Superior temporal gyrus (tissue), 1 donor: ENCODE measurements around the gene AAK1.
A peak's percentile ranks its signal among the peaks of the same experiment; 100 is the strongest.

Experiments used
- DNase-seq: peaks from one replicate; pipeline ENCODE4 v3.0.0-alpha.2; 2016; ENCODE audit errors: extremely low spot score

Gene AAK1

DNA sequence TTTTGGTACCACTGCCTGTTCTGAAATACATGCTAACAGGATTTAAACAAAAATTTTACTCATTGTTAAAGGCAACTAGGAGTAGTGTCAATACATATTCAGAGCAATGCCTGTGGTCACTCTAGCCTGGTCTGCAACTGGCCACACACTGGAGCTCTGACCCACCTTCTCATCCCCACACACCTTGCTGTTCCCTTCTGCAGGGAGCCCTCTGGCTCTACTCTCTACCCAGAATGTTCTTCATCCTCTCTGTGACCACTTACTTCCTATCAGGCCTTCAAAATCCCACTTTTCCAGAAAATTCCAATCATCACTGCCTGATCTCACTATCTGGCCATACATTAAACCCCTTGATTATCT lies 104.0 kb downstream of the AAK1 start:
- no peak for DNase-seq

DNA sequence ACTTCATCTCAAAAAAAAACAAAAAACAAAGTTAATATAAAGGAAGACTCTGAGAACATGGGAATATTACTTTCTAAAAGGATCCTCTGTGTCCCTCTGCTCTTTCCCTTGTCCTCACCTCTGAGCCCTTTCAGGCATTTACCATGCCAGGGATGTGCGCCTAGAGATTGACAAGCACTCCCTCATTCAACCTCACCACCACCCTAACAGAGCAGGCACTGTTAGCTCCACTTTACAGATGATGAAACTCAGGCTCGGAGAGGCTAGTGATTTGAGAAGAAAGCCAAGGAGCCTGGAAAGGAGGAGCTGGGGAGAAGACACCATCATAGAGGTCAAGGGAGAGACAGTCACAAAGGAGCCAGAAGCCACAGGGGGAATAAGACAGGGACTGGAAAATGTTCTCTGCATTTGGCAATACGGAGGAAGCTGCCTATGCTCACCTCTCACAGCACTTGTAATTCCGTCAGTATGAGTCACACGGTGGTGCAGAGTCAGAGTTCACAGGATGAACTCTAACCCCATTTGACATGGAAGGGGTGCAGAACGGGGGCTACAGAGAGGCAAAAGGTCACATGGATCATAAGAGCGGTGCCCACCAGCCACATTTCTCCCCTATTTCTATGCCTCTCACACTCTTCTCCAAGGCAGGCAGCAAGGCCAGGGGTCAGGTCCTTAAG lies 104.5 kb downstream of the AAK1 start:
- DNase-seq: no peak

DNA sequence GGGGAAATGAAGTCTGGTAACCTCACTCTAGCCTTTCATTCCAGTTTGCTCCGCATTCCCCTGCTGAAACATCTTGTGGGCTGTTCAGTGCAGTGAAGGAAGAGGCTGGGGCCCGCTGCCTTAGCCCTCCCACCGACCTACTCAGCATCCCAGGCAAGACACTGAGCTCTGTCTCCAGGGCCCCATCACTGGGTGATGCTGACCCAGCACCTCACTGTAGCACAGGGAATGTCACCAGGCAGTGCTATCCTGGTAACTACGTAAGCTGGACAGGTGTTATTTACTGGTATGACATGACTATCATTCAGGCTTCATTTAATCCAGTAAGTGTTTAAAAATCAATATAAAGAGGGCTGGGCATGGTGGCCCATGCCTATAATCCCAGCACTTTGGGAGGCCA lies 105.3 kb downstream of the AAK1 start:
- DNase-seq: no peak

DNA sequence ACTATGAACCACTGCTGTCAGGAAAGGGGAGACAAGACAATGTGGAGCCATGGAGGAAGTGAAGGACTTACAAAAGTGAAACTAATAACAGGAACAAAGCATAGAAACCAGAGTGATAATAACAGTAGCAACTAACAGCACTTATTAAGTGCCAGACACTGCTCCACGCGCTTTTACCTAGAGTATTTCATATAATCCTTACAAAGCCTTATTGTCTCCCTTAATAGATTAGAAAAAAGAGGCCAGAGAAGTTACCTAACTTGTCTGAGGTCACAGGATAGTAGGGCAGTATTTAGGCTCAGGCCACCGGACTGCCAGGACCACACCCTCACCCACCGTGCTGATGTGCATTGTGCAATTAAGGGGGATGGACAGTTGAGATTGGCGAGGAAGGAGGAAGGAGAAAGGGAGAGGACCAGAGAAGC lies 107.7 kb downstream of the AAK1 start:
- DNase-seq: no peak

DNA sequence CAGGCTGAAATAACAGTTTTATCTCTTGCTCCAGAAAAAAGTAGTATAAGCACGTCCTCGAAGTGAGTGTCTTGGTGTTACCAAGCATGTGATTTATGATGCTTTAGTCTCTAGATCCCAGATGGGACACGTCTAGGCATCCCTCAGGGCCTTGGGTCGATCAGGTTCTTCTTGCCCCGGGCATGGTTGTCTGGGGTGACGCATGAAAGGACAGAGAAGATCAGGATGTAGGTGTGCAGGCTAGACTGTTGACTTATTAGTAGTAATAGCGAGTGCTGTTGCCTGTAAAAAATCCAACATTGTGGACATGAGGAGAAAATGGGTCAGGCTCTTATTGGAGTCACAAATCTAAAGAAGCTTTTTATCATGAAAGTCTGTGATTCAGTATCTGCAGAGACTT lies 112.4 kb downstream of the AAK1 start:
- no peak for DNase-seq

DNA sequence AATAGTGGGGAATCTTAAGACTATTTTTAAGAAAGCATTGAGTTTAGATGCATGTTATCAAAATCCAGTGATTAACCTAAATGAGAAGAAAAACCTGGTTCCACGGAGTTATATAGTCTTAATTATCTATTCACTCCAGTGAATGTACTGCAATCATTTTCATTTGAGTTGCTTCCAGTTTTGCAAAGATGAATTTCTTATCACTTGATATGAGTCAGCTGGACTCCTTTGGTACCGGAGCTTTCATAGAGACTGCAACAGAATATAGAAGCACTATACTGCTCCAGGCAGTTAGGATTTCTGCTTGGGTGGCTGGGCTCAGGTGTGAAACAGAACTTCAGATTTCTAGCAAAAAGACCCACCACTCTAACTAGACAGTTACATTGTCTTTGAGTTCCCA lies 114.1 kb downstream of the AAK1 start:
- DNase-seq: no peak

DNA sequence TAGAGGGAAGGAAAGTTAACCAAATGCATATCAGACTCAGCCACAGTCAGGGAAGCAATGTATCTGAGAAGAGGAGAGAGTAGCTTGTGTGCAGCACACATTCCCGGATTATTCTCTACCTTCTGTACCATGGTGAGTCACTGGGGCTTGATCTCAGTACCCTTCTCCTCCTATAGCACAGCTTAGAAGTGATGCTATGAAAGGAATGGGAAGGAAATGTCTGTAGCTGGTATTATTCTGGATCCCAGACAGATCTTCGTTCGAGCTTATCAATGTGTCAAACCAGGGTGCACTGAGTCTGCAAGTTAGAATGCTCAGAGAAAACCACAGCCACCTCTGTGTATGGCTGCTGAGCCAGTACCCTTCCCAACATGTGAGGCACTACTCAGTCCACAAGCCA lies 118.3 kb downstream of the AAK1 start:
- DNase-seq: no peak

DNA sequence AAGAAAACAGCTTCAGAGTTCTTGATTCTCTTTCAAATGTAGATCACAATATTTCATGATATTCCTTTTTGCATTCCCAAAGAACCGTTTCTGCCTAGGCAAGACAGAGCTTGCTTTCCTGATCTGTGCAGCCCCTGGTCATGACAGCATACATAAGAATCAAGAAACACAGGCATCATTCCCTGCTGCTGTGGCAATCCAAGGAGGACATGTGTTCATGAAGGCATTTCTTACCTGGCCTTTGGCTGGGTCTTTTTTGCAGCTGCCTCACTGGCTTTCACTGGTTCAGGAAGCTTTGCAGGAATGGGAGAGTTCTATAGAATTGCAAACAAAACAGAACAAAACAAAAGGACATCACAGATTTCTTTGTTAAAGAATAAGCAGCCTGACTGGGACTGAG lies 118.7 kb downstream of the AAK1 start:
- no peak for DNase-seq

DNA sequence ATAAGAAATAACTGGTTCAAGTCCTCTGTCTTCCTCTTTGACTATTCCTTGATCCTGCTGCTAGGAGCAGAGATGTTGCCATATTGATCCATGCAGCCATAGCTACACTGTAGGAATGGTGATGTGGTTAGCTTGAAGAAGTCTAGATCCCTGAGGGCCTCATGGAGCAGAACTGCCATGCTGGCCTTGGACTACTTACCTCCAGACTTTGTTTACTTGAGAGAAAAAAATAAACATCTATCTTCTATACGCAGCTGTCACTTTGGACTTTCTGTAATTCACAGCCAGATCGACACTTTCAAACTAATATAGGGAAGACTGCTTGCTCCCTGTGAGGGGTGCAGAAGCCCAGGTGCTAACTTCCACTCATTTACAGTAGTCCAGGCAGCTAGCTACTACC lies 121.8 kb downstream of the AAK1 start:
- no peak for DNase-seq

DNA sequence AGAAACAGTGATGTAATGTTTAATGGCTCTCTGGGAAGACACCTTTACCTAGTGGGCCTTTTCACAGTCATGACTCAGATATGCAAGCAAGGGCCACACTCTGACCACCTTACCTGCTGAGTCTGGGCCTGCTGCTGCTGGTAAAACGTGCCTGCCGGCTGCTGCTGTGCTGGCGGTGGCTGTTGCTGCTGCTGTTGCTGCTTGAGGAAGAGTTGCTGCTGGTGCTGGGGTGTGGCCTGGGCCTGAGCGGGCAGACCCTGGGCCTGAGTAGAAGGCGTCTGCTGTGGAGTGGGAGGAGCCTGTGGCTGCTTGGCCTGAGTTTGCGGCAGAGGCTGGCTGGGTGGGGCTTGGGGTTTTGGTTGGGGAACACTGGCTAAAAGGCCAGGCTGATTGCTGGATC lies 124.7 kb downstream of the AAK1 start:
- no peak for DNase-seq

DNA sequence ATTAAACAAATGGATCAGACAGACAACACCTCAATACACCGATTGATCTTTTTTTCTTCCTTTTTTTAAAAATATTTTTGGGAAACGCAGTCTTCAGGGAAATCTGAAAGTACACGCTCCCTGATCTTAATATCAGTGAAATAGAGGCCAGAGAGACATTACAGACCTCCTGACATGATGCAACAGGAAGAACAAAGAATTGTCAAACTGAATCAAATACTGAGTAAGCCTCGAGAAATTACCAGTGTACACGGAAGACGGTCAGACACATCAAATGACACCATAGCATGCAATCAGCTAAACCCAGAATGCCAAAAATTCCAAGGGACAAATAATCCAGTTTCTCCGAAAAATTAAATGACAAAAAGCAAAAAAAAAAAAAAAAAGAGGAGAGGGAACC lies 126.1 kb downstream of the AAK1 start:
- no peak for DNase-seq

DNA sequence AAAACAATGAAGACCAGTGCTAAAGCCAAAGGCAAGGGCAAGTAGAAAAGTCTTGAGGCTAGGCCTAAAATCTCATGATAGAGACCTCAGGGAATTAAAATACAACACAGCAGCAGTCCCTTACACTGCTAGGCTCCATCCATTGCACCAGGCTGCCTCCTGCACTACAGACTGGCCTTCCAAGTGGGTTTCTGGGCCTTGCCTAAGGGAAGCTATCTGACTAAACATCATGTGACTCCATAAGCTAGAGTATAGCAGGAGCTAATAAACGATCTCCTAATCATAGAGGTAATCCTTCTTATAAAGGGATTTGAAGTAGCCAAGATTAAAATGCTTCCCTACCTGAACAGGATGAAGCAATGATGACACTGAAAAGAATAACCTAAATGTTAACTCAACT lies 128.7 kb downstream of the AAK1 start:
- DNase-seq: no peak

DNA sequence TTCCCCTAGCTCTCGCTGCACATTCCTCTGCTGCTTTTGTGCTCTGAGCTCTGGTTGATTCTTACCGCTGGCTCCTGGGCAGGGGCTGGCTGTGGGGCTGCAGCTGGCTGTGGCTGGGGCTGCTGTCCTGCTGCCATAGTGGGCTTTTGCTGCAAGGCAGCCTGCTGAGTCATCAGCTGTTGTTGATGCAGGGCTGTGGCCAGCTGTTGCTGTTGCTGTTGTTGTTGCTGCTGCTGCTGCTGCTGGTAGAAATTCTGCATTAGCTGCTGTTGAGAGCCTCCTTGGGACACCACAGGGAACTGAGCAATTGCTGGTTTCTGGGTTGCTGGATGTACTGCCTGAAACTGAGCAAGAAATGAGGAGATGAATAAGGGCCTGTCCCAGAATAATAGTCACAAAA lies 129.1 kb downstream of the AAK1 start:
- DNase-seq: peak; percentile 49

DNA sequence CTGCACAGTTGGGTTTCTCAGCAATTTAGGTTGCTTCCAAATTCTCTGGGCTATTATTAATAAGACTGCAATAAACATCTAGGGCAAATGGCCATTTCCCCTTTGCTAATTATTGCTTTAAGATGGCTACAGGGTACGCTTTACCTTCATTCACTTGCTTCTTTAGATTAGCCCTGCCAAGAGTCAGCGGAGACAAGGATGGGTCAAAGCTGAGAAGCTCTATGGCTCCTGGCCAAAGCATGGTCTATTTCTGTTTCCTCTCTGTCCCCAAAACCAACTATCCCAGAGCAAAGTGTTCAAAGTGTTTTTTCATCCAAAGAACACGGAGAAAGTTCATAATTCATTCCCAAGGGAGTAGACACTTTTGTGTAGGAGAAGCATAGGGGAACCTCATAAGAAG lies 131.1 kb downstream of the AAK1 start:
- DNase-seq: no peak

DNA sequence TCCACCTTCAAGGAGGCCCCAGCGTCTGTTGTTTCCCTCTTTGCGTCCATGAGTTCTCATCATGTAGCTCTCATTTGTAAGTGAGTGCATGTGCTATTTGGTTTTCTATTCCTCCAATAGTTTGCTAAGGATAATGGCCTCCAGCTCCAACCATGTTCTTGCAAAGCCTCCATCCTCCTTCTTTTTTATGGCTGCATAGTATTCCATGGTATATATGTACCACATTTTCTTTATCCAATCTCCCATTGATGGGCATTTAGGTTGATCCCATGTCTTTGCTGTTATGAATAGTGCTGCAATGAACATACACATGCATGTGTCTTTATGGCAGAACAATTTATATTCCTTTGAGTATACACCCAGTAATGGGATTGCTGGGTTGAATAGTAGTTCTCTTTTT lies 133.3 kb downstream of the AAK1 start:
- no peak for DNase-seq

DNA sequence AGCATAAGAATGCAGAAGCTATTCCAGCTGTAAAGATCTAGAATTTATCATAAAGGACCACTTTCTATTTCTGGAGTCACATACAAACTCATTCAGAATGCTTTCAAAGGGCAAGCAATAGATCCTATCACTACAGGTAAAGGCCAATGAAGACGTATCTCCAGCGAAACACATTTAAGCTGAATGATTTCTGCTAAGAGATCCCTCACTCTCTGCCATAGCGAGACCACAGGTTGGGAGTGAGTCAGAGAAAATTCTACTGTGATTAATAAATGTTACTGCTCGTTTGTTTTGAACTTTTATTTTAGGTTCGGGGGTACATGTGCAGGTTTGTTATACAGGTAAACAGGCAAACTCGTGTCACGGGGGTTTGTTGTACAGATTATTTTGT lies 133.8 kb downstream of the AAK1 start:
- no peak for DNase-seq

DNA sequence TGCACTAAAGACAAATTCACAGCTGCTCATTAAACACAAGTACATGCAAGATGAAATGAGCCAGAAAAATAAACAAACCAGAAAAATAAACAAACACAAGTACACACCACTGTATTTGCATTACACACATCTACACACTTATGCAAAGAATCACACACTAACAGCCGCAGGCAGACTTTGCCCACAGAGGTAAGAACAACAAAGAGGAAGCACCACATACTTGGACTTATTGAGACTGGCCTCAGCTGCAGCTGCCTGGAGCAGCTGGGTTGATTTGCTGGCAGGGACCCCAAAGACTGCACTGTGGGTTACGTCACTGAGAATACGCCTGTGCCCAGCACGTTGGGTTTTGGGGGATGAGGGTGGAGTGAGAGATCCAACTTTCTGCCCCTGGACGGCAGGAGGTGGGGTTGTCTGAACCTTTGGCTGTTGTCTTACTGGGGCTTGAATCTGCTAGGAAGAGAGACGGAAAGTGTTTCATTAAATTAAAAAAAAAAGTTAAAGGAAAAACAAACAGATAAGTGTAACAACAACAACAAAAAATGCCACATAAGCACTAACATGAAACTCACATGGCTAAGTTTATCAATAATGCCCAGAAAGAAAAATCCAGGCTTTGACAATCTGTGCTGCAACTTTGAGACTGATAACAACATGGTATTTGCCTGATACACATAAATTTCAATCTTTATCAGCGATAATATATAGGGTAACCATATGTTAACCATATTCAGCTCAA lies 134.4 kb downstream of the AAK1 start:
- DNase-seq: peak; percentile 73

DNA sequence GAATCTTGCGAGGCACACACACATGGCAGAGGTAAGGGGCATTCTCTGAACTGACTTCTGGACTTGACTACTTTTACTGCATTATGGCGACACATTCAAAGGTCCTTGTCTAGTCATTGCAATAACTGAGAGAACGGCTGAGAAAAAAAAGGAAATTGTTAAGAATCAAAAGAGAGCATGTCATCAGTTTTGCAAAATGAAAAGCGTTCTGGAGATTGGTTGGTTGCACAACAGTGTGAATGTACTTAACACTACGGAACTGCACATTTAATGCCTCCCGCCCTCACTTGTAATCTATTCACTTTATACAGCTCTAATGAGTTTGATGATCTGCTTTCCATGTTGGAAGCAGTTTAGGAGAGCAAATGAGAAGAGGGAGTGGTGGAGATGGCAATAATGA lies 137.8 kb downstream of the AAK1 start:
- DNase-seq: no peak

DNA sequence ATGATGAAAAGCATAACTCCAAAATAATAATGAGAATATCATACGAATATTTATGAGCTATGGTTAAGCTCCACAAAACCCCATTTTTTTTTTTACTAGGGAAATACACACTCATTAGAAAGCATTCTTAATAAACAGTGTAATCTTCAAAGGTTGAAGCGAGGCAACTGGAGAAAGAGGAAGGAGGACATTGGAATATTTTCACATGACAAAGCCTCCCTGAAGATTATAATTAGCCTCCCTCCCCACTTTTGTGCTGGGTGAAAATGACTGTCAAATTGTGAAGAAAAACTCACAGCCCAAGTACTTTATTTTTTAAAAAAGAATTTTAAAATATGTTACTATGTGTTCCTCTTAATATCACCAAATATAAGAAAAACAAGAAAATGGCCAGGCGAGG lies 142.2 kb downstream of the AAK1 start:
- DNase-seq: no peak

DNA sequence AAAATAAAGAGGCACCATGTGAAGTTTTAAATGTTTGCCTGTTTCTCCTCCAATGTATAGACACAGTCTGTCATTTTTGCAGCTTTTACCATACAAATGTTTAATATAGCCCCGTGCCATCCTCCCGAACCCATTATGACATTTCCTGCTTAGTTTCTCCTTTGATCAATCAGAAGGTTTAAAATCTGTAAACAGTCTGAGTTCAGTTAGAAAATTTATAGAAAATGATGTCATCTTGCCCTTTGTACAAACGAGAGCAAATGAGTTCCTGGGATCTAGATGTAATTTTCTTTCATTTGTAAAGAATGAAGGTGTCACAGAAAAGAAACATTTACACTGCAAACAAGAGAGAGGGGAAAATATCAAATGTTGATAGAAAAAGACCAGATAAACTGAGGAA lies 143.6 kb downstream of the AAK1 start:
- DNase-seq: no peak

DNA sequence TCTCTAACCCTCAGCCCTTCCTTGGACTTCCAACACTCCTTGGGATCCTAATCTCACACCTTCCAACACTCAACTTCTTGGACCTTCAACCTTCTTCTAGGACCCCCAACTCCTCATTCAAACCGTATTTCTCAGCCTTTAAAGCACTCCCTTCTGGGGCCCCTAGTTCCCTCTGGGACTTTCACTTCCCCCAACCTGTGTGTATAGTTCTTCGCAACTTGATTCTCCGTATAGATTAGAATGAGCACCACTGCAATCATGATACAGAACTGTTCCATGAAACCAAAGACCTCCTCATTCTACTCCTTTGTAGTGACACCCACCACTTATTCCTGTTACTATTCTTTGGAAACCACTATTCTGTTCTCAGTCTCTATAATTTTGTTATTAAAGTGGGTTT lies 144.3 kb downstream of the AAK1 start:
- no peak for DNase-seq

DNA sequence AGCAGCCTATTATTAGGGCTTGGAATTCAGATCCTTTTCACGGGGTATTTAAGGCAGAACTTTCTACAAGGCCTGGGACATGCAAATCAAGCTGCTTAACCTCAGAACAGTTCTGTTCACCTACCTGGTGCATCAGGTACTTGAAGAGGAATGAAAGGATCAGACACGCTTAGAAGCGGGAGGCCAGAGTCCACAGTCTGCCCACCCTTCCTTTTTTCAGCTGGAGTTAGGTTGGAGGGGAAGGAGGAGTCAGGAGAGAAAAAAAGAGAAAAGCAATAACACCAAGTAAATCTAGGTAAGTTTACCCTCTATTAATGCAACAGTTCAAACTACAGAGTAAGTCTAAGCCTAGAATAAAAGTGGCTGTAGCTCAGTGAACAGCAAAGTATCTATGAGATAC lies 147.7 kb downstream of the AAK1 start:
- DNase-seq: no peak

DNA sequence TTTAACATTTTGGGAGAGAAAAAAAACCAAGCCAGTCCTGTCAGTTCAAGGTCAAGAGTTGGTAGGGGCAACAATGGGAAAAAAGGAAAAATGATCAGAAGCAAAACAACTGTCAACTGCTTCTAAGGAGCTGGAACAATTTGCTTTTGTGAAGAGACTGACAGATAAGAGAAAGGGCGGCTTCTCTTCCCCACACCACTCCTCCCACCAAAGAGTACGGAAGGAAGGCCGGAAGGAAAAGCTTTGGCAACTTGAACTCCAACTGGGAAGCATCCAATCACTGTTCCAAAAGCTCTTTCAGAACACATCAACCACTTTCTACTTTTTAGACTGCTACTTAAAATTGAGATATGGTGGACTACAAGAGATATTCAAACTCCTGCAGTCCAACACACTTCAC lies 148.5 kb downstream of the AAK1 start:
- DNase-seq: no peak

DNA sequence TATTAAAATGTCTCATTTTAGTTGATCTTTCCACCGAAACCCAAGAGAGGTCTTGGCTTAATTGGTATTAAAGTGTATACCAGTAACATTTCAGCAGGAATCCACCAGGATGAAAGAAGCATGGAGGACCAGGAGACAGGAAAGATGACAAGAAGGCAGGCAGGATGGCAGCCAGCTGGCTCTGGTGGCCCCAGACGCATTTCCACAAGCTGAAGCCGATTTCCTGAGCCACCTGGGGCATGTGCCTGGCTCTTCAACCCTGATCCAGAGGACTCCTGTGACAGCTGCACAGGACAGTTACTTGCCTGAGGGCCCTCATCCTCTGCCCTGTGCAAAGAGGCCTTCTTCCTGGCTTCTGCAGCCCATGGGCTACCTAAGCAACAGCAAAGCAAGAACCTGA lies 149.4 kb downstream of the AAK1 start:
- no peak for DNase-seq
